ENCODE data around the gene VCPKMT. TPM values are rescaled to one million over a fixed set of nuclear protein-coding genes. Genes with fewer than 3 reads are reported as not detected.

The VCPKMT gene
- 2.1 and 6.8 TPM in 2 replicates for total RNA-seq (2014; rRNA removed; shearing (Covaris generic))

GRCh38 chr14:50116181-50116956 is at the start of gene VCPKMT:
Gene VCPKMT (minus strand): TSS chr14:50116572. CDS start chr14:50116552, 20 bp downstream.
- DNase-seq (ENCODE audit: low read depth) = peak; percentile 89

GRCh38 chr14:50156111-50156510 is 39.7 kb upstream of the VCPKMT start:
- no peak for DNase-seq (ENCODE audit: low read depth)

GRCh38 chr14:50148799-50149198 is 32.4 kb upstream of the VCPKMT start:
- DNase-seq (ENCODE audit: low read depth) = no peak

- peak; percentile 91 for DNase-seq (ENCODE audit: low read depth)
These were observed 22.8 kb upstream of the VCPKMT start for GRCh38 chr14:50139192-50139591.

GRCh38 chr14:50127802-50128201 is 11.4 kb upstream of the VCPKMT start:
- DNase-seq (ENCODE audit: low read depth) = no peak

GRCh38 chr14:50123062-50123461 is 6.7 kb upstream of the VCPKMT start:
- no peak for DNase-seq (ENCODE audit: low read depth)

GRCh38 chr14:50122291-50122690 is 5.9 kb upstream of the VCPKMT start:
- no peak for DNase-seq (ENCODE audit: low read depth)

- DNase-seq (ENCODE audit: low read depth) = no peak
These were observed 5.1 kb upstream of the VCPKMT start for GRCh38 chr14:50121486-50121885.

GRCh38 chr14:50117456-50117855 is 1.1 kb upstream of the VCPKMT start:
- no peak for DNase-seq (ENCODE audit: low read depth)

GRCh38 chr14:50116966-50117365 is 594 bp upstream of the VCPKMT start:
- DNase-seq (ENCODE audit: low read depth) = peak; percentile 26

GRCh38 chr14:50113381-50114035 is 2.9 kb downstream of the VCPKMT start:
- DNase-seq (ENCODE audit: low read depth) = no peak

- no peak for DNase-seq (ENCODE audit: low read depth)
These were observed 5.9 kb downstream of the VCPKMT start for GRCh38 chr14:50110323-50111037.

- DNase-seq (ENCODE audit: low read depth) = no peak
These were observed 7.0 kb downstream of the VCPKMT start for GRCh38 chr14:50109342-50109741.

GRCh38 chr14:50107850-50108249 is 8.5 kb downstream of the VCPKMT start:
- DNase-seq (ENCODE audit: low read depth) = no peak

- no peak for DNase-seq (ENCODE audit: low read depth)
These were observed 10.2 kb downstream of the VCPKMT start for GRCh38 chr14:50106178-50106577.

- no peak for DNase-seq (ENCODE audit: low read depth)
These were observed 12.8 kb downstream of the VCPKMT start for GRCh38 chr14:50103558-50103957.

GRCh38 chr14:50101417-50101816 is 15.0 kb downstream of the VCPKMT start:
- no peak for DNase-seq (ENCODE audit: low read depth)

GRCh38 chr14:50100805-50101204 is 15.6 kb downstream of the VCPKMT start:
- no peak for DNase-seq (ENCODE audit: low read depth)

- DNase-seq (ENCODE audit: low read depth) = peak; percentile 75
These were observed 17.0 kb downstream of the VCPKMT start for GRCh38 chr14:50099335-50099734.

GRCh38 chr14:50095895-50096294 is 20.5 kb downstream of the VCPKMT start:
- no peak for DNase-seq (ENCODE audit: low read depth)

GRCh38 chr14:50094056-50094755 is 22.2 kb downstream of the VCPKMT start:
- no peak for DNase-seq (ENCODE audit: low read depth)

- no peak for DNase-seq (ENCODE audit: low read depth)
These were observed 22.9 kb downstream of the VCPKMT start for GRCh38 chr14:50093496-50093895.
